CD4-positive, alpha-beta T cell treated with Interleukin-15 for 4 hours (primary cell): ENCODE data around the gene ZNF85.
"Not testable (repeated sequence)": the region's sequence is repeated elsewhere in the genome, so short reads cannot be mapped to it uniquely, and the experiment has no call there.

Experiments
- DNase-seq: peaks from one replicate; pipeline ENCODE4 v3.0.0-alpha.2; 2020; ENCODE audit warnings: low spot score

The ZNF85 gene

DNA sequence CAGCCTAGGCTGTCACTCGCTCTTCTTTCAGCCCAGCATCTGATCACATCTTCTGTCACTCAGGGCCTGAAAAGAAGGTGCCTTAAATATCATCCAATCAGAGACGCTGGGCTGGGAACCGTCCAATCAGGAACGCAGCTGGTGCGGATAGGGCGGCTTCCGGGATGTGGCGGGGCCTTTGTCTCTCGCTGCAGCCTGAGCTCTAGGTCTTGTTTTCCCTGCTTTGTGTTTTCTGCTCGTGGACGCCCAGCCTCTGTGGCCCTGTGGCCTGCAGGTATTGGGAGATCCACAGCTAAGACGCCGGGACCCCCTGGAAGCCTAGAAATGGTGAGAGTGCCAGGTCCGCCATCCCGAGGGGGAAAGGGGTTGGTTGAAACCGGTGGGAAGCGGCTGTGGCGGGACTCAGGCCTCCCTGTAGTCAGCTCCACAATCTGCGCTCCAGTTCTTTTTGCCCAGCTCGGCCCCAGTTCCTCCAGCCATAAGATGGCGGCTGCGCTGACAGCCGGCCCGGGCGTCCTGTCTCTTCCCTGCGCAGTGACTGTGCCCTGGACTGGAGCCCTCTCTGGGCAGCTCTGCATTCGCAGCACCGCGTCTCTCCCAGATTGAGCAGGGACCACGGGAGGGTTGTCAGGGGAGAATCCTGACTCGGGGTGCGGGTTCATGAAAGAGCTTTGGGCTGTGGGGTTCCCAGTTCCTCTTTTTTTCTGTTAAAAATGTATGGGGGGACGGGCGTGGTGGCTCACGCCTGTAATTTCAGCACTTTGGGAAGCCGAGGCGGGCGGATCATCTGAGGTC is at the start of gene ZNF85:
ZNF85 (plus strand) TSS at position 175 of the 795 bp plus-strand sequence; CDS start at position 325, 150 bp downstream.
- peak; percentile 94 for DNase-seq

DNA sequence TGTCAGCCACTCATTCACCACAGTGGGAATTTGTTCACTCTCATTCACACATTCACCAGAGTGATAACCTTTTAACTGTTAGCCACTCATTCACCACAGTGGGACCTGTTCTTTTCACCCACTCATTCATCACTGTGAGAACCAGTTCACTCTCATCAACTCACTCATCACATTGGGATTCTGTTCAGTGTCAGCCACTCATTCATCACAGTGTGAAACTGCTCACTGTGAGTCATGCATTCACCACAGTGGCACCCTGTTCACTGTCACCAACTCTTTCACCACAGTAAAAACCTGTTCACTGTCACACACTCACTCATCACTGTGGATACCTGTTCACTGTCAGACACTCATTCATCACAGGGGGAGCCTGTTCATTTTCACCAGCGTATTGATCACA is 43.5 kb upstream of the ZNF85 start:
- DNase-seq: no peak

DNA sequence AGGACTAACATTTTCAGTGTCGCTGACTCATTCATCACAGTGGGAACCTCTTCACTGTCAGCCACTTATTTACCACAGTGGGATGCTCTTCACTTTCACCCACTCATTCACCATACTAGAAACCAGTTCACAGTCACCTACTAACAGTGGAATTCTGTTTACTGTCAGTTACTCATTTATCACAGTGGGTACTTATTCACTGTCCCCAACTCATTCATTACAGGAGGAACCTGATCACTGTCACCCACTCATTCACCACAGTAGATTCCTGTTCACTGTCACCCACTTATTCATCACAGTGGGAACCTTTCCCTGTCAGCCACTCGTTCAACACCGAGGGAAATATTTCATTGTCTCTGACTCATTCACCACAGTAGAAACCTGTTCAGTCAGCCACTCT is 10.1 kb upstream of the ZNF85 start:
- no peak for DNase-seq

DNA sequence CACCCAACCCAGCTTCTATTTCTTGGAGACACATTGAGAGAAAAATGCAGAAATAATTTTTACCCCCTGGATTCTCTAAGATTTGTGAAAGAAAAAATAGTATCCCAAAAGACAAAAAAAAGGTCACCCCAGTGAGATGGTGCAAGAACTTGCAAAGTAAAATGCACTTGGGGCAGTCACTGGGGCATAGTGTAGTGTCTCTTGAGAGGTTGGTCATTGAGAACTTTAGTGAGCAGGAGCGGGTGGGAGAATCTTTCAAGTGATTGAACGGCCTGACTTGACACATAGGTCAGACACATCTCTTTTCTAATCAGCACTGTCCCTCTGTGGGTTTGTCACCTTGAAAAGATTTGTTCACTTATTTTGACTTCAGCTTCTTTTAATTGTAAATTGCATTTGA is 2.4 kb downstream of the ZNF85 start:
- no peak for DNase-seq

DNA sequence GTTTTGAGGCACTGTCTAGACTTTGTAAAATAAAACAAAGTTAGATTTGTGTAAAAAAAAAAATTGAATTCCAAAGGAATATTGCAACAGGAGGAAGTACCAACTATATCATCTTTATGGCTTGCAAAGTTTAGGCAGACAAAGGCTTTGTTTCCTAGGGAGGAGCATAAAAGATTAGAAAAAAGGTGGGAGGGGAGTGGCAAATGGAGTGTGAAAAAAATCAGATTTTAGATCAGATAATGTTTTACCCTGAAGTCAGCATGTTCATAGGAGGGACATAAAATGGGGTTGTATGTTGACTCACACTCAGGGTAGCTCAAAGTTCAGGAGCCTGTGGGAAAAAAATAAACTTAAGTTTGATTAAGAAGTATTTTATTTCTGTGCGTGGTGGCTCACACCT is 3.7 kb downstream of the ZNF85 start:
- no peak for DNase-seq

DNA sequence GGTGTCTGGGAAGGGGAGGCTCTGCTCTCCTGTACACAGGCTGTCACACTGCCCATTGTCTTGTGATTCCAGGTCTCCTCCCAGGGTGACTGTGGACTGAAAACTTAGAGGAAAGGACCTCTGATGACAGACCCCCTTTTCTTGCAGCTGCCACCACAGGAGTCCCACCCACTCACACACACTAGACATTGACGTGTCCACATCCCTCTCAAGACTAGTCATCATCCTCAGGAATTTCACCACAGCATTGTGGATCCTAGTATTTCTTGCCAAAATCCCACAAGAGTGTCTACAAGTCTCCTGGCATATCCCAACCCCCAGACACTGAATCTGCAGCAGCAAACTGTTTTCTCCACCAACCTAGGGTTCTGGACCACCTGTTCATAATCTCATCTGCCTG is 5.3 kb downstream of the ZNF85 start:
- no peak for DNase-seq

DNA sequence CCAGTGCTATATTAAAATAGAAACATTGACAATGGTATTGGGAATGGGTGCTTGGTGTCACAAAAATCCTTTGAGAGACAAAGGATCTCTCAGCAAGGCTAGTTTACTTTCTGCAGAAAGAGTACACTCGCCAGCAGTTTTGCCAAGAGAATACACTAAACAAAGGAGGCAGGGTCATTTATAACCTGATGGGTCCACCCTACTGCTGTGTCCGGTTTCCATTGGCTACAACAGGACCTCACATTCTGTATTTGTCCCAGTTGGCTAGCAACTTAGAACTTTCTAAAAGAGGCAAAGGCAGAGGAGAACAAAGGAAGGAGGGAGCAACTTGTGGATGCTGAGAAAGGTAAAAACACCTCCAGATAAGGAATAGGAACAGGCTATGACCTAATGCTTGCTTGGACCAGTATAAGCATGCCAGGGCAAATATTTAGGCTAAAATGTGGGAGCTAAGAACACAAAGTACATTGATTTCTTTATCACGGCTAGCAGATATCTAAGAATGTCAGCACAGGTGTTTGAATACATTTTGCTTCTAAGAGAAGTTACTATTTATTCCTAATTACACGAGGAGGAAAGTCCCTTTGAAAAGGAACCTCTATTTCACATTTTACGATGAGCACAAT is 13.4 kb downstream of the ZNF85 start:
- not testable (repeated sequence) for DNase-seq

DNA sequence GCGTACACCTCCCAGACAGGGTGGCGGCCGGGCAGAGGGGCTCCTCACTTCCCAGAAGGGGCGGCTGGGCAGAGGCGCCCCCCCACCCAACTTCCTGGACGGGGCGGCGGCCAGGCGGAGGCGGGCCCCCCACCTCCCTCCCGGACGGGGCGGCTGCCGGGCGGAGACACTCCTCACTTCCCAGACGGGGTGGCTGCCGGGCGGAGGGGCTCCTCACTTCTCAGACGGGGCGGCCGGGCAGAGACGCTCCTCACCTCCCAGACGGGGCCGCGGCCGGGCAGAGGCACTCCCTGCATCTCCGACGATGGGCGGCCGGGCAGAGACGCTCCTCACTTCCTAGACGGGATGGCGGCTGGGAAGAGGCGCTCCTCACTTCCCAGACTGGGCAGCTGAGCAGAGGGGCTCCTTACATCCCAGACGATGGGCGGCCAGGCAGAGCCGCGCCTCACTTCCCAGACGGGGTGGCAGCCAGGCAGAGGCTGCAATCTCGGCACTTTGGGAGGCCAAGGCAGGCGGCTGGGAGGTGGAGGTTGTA is 29.6 kb downstream of the ZNF85 start:
- DNase-seq: not testable (repeated sequence)

DNA sequence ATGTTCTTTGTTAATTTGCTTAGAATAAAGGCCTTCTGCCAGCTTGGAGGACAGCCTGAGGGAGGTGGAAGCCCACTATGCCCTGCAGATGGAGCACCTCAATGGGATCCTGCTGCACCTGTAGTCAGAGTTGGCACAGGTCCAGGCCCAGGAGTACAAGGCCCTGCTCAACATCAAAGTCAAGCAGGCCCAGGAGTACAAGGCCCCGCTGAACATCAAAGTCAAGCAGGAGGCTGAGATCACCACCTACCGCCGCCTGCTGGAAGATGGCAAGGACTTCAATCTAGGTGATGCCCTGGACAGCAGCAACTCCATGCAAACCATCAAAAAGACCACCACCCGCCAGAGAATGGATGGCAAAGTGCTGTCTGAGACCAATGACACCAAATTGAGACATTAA is 41.7 kb downstream of the ZNF85 start:
- DNase-seq: no peak

DNA sequence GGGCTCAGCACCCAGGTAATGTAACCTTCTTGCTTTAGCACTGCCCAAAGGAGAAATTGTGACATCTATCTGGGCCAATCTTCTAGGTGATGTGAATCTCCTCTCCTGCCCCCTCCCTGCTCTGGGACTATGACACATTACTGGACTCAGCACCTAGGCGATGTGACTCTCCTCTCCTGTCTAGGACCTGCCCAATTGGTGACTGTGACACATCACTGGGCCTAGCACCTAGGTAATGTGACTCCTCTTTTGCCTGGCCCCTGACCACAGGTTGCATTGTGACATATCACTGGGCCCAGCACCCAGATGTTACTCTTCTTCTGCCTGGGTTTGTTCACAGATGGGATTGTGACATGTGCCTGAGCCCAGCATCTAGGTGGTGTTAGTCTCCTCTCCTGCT is 45.0 kb downstream of the ZNF85 start:
- no peak for DNase-seq

DNA sequence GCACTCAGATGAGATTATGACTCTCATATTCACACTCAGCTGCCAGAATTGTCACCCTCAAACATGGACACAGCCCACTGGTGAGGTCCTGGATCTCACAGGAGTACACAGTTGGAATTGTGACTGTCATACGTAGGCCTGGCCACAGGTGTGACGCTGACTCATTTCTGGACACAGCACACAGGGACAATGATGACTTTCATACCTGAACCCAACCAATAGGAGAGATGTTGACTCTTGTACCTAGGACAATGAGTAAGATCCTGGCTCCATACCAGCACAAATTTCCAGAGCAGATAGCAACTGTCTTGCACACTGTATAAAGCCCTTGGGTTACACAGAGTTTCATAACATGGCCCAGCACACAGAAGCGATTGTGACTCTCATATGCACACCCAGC is 46.4 kb downstream of the ZNF85 start:
- DNase-seq: no peak

DNA sequence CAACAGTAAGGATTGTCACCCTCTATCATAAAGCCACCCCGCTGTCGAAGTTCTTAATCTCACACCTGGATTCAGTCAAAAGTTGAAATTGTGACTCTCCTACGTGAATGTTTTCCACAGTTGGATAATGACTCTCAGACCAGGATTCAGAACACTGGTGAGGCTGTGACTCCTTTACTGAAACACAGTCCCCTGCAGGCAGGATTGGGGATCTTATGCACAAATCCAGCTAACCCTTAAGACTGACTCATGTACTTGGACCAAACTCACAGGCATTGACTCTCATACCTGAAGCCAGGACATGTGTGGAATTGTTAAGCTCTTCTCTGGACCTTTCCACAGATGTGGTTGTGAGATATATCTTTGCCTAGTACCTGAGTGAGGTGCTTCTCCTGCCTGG is 46.8 kb downstream of the ZNF85 start:
- no peak for DNase-seq

DNA sequence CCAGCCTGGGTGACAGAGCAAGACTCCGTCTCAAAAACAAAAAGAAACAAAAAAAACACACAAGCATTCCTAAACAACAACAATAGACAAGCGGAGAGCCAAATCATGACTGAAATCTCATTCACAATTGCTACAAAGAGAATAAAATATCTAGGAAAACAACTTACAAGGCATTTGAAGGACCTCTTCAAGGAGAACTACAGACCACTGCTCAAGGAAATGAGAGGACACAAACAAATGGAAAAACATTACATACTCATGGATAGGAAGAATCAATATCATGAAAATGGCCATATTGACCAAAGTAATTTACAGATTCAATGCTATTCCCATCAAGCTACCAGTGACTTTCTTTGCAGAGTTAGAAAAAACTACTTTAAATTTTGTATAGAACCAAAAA is 69.7 kb downstream of the ZNF85 start:
- DNase-seq: not testable (repeated sequence)

DNA sequence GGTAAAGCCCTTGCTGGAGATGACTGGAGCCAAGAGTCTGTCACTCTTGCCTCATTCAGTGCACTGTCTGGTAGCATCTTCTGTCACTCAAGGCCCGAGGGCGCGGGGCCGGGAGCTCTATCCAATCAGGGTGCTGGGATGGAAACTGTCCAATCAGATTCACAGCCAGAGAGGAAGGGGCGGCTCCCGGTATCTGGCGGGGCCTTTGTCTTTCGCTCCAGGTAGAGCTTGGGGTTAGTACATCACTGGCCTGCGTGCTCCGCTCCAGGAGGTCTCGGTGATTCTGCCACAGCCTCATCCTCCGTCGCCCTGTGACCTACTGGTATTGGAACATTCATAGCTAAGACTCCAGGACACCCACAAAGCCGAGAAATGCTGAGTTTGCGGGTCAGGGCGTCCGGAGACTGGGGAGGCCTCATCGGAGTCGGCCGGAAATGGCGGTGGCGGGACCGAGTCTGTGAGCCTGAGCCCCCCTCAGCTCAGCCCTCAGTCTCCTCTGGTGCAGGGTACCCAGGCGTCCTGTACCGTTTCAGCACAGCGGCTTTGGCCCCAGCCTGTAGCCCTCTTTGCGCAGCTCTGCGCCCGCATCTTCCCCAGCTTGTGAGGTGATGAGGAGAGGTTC is 76.8 kb downstream of the ZNF85 start:
- DNase-seq: peak; percentile 90
